ENCODE data around the gene IQCF6.

DNA sequence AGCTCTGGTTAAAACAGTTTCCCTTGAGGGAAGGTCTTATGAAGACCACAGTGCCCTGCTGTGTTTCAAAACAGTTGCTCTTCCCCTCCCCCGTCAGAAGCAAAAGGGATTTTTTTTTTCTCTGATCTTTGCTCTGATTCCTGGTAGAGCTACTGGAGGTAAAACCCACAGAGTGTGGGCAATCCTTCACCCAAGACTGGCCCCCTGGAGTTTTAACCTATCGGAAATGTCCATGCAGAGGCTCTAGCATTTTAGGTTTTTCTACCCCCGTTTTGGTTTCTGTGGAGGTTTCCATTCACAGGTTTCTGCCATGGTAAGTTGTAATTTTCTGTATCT lies 44.5 kb downstream of the IQCF6 start:
- TF ChIP-seq, protein P1, sequence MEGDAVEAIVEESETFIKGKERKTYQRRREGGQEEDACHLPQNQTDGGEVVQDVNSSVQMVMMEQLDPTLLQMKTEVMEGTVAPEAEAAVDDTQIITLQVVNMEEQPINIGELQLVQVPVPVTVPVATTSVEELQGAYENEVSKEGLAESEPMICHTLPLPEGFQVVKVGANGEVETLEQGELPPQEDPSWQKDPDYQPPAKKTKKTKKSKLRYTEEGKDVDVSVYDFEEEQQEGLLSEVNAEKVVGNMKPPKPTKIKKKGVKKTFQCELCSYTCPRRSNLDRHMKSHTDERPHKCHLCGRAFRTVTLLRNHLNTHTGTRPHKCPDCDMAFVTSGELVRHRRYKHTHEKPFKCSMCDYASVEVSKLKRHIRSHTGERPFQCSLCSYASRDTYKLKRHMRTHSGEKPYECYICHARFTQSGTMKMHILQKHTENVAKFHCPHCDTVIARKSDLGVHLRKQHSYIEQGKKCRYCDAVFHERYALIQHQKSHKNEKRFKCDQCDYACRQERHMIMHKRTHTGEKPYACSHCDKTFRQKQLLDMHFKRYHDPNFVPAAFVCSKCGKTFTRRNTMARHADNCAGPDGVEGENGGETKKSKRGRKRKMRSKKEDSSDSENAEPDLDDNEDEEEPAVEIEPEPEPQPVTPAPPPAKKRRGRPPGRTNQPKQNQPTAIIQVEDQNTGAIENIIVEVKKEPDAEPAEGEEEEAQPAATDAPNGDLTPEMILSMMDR (IDR thresholded peaks at IDR 0.05; ENCODE audit: insufficient read depth, low read length) = no peak
- TF ChIP-seq GABPA (IDR thresholded peaks at IDR 0.05; ENCODE audit: low read depth) (no peak), SPI1 (IDR thresholded peaks at IDR 0.05; ENCODE audit: borderline replicate concordance, low read depth) (no peak)
- TF ChIP-seq, protein P2, sequence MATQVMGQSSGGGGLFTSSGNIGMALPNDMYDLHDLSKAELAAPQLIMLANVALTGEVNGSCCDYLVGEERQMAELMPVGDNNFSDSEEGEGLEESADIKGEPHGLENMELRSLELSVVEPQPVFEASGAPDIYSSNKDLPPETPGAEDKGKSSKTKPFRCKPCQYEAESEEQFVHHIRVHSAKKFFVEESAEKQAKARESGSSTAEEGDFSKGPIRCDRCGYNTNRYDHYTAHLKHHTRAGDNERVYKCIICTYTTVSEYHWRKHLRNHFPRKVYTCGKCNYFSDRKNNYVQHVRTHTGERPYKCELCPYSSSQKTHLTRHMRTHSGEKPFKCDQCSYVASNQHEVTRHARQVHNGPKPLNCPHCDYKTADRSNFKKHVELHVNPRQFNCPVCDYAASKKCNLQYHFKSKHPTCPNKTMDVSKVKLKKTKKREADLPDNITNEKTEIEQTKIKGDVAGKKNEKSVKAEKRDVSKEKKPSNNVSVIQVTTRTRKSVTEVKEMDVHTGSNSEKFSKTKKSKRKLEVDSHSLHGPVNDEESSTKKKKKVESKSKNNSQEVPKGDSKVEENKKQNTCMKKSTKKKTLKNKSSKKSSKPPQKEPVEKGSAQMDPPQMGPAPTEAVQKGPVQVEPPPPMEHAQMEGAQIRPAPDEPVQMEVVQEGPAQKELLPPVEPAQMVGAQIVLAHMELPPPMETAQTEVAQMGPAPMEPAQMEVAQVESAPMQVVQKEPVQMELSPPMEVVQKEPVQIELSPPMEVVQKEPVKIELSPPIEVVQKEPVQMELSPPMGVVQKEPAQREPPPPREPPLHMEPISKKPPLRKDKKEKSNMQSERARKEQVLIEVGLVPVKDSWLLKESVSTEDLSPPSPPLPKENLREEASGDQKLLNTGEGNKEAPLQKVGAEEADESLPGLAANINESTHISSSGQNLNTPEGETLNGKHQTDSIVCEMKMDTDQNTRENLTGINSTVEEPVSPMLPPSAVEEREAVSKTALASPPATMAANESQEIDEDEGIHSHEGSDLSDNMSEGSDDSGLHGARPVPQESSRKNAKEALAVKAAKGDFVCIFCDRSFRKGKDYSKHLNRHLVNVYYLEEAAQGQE (IDR thresholded peaks at IDR 0.05; ENCODE audit: insufficient replicate concordance, low read depth) = no peak

Data from HL-60 (cell line).